Memory B cell (primary cell): Measurements from ENCODE around the gene HDHD3.
A peak's percentile ranks its signal among the peaks of the same experiment; 100 is the strongest.

Experiments
- ATAC-seq: fragments of 150-1000 bp; cut with Tn5 transposase; 2 replicates; pipeline ENCODE4 v1.10.0; 2021; ENCODE audit warnings: low read depth, mild to moderate bottlenecking, moderate library complexity
- DNase-seq, 2 donors: peaks; one replicate each; pipeline ENCODE4 v3.0.0; 2022; ENCODE audit warnings: low spot score in 2 of 2
- H3K27ac Mint-ChIP-seq: one replicate; pipeline ENCODE4 v1.8.0; 2022; ENCODE audit warnings: mild to moderate bottlenecking, moderate library complexity, mixed read lengths
- H3K27me3 Mint-ChIP-seq: one replicate; pipeline ENCODE4 v1.8.0; 2022; ENCODE audit warnings: mixed read lengths
- H3K36me3 Mint-ChIP-seq: one replicate; pipeline ENCODE4 v1.8.0; 2022; ENCODE audit warnings: mild to moderate bottlenecking, mixed read lengths
- H3K4me1 Mint-ChIP-seq: one replicate; pipeline ENCODE4 v1.8.0; 2022; ENCODE audit warnings: mixed read lengths
- H3K4me3 Mint-ChIP-seq: one replicate; pipeline ENCODE4 v1.8.0; 2022; ENCODE audit warnings: mild to moderate bottlenecking, moderate library complexity, mixed read lengths
- H3K9me3 Mint-ChIP-seq: one replicate; pipeline ENCODE4 v1.8.0; 2022; ENCODE audit warnings: mixed read lengths

The HDHD3 gene

DNA sequence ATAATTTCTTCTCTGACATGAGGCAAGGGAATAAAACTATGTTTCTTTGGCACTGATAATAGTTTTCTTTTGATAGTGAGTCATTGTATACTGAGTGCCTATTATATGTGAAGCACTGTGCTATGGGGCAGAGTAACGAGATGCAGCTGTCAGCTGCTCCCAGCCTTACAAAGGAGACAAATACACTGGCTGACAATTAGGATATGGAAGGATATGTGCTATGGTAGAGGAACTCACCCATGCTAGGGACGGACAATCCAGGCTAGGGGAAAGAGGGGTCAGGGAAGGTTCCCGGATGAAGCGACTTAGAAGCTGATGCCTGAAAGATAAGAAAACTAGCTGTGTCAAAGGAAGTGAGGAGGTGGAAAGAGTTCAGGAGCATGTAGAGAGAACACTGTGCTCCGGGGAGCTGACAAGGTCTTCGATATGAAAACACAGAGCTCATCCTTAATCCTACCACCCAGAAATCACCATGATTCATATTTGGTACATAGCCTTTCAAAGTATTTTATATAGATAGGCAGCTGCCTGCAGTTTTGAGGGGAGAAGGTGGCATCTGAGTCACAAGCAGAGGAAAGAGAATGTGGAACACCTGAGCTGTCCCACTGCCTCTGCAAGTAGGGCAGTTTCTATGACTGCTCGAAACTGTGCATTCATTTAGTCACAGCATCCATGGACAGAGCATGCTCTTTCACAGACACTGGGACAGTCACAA lies 15.3 kb downstream of the HDHD3 start:
- Mint-ChIP-seq H3K27me3 (peaks cover 5% of the 10 kb centered on the region), H3K4me1 (no peaks in the 10 kb centered on the region), H3K27ac (no peak overlapping the region), H3K36me3 (no peaks in the 10 kb centered on the region), H3K9me3 (no peaks in the 10 kb centered on the region), H3K4me3 (no peak overlapping the region)
- no peak for DNase-seq
- ATAC-seq, result no peak

DNA sequence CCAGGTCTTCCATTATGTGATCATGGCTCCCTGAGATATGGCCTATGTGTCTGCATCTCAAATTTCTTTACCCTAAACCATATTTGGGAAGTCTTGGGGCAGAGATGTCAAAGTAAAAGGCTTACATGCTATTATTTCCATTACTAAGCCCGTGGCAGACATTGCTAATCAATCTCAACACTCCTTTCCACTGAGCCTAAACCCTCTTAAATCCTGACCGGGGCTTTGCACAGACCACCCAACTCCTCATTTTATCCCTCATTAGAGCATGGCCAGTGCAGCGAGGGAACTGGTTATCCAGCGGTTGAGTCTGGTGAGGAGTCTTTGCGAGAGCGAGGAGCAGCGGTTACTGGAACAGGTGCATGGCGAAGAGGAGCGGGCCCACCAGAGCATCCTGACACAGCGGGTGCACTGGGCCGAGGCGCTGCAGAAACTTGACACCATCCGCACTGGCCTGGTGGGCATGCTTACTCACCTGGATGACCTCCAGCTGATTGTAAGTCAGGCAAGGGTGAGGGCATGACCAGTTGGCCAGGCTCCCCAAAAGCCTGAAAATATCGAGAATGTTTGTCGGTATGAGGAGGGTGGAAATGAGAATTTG lies 16.4 kb downstream of the HDHD3 start:
- DNase-seq (no peak), ATAC-seq (no peak)
- peaks cover 6% of the 10 kb centered on the region for H3K27me3 Mint-ChIP-seq
- no peaks in the 10 kb centered on the region for H3K36me3 Mint-ChIP-seq
- H3K4me1 Mint-ChIP-seq, result no peaks in the 10 kb centered on the region
- no peak overlapping the region for H3K27ac Mint-ChIP-seq
- H3K4me3 Mint-ChIP-seq, result no peak overlapping the region
- no peaks in the 10 kb centered on the region for H3K9me3 Mint-ChIP-seq

DNA sequence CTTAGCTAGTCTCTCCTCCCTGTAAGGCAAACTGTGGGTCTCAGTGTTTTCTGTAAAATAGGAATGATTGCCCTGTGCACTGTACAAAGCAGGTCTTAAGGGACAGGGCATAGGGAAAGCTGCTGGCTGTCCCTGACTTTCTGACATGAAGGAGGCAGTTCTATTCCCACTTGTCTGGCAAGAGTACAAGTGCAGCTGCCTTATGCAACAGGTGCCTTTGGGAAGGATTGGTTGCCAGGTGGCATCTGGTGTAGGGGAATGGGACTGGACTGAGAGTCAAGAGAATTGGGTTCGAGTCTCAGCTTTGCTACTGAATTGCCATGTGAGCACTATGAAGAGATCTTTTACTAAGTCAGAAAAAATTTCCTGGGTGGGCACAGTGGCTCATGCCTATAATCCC lies 17.4 kb downstream of the HDHD3 start:
- ATAC-seq (no peak), DNase-seq (no peak)
- Mint-ChIP-seq H3K36me3 (no peaks in the 10 kb centered on the region), H3K9me3 (no peaks in the 10 kb centered on the region), H3K27ac (no peak overlapping the region), H3K27me3 (peaks cover 6% of the 10 kb centered on the region), H3K4me3 (no peak overlapping the region), H3K4me1 (no peaks in the 10 kb centered on the region)

DNA sequence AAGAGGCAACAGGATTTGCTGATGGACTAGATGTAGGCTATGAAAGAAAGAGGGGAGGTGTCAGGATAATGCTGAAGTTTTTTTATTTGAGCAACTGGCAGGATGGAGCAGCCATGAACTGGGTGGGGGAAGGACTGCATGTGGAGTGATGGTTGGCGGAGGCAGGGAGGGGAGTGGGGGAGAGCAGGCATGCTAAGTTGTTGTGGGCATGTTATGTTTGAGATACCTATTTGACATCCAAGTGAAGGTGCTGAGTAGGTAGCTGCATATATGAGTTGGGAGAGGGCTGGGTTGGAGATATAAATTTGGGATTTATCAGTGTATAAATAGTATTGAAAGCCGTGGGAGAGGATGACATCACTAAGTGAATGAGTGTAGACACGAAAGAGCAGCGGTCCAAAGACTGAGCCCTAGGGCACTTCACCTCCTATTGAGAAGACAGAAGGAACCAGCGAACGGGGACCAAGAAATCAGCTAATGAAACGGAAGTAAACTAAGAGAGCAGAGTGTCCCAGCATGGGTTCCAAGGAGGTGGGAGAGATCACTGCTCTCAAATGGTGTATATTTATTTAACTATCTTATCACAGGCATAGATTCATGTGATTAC lies 20.0 kb downstream of the HDHD3 start:
- Mint-ChIP-seq H3K27ac (no peak overlapping the region), H3K4me1 (no peaks in the 10 kb centered on the region), H3K4me3 (no peak overlapping the region), H3K27me3 (peaks cover 14% of the 10 kb centered on the region), H3K9me3 (no peaks in the 10 kb centered on the region), H3K36me3 (no peaks in the 10 kb centered on the region)
- ATAC-seq (no peak), DNase-seq (no peak)

DNA sequence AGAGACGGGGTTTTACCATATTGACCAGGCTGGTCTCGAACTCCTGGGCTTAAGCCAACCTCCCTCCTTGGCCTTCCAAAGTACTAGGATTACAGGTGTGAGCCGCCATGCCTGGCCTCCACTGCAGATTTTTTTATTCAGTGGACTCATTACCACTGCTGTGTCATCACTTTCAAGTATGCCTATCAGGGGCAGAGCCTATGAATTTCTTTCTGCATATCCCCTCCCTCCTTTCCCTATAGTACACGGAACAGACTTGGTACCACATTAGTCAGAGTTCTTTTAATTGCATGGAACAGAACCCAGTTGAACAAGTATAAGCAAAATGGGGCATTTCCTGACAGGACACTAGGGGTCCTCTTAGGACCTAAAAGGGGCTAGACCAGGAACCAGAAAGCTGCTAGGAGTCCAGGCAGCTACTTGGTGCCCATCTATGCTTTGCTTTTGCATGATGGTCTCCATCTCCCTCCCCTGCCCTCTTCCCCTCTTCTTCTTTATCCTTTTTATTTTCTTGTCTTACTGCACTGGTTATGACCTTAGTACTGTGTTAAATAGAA lies 21.7 kb downstream of the HDHD3 start:
- Mint-ChIP-seq H3K36me3 (no peaks in the 10 kb centered on the region), H3K9me3 (no peaks in the 10 kb centered on the region), H3K27ac (no peak overlapping the region), H3K27me3 (peaks cover 20% of the 10 kb centered on the region), H3K4me3 (no peak overlapping the region), H3K4me1 (peaks cover 12% of the 10 kb centered on the region)
- ATAC-seq (no peak), DNase-seq (no peak)

DNA sequence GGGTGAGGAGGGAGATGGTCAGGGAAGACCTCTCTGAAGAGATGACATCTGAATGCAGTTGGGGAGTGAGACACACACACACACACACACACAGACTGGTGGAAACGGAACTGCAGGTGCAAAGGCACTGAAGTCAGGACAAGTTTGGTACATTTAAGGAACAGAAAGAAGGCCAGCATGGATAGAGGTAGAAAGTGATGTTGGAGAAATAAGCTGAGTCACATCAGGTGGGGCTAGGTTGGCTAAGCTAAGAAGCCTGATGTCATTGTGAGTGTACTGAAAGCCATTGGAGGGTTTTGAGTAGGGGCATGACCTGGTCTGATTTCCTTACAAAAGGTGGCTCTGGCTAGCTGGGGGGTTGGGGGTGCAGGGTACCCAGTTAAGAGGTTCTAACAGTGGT lies 24.4 kb downstream of the HDHD3 start:
- DNase-seq (no peak), ATAC-seq (no peak)
- H3K27ac Mint-ChIP-seq, result no peak overlapping the region
- no peaks in the 10 kb centered on the region for H3K36me3 Mint-ChIP-seq
- no peak overlapping the region for H3K4me3 Mint-ChIP-seq
- H3K4me1 Mint-ChIP-seq, result peaks cover 16% of the 10 kb centered on the region
- peaks cover 20% of the 10 kb centered on the region for H3K27me3 Mint-ChIP-seq
- no peaks in the 10 kb centered on the region for H3K9me3 Mint-ChIP-seq

- Mint-ChIP-seq H3K4me3 (no peak overlapping the region), H3K27ac (no peak overlapping the region), H3K27me3 (peaks cover 20% of the 10 kb centered on the region), H3K4me1 (peaks cover 16% of the 10 kb centered on the region), H3K36me3 (no peaks in the 10 kb centered on the region), H3K9me3 (no peaks in the 10 kb centered on the region)
- ATAC-seq, result no peak
- DNase-seq, result no peak
These were observed 24.8 kb downstream of the HDHD3 start for GRCh38 chr9:113352006-113352405.

- Mint-ChIP-seq H3K4me3 (peak overlapping the region; percentile 44), H3K27me3 (peaks cover 15% of the 10 kb centered on the region), H3K9me3 (no peaks in the 10 kb centered on the region), H3K36me3 (no peaks in the 10 kb centered on the region), H3K4me1 (peaks cover 16% of the 10 kb centered on the region), H3K27ac (no peak overlapping the region)
- DNase-seq (no peak), ATAC-seq (peak; percentile 49)
These were observed 25.8 kb downstream of the HDHD3 start for GRCh38 chr9:113350937-113351336.

DNA sequence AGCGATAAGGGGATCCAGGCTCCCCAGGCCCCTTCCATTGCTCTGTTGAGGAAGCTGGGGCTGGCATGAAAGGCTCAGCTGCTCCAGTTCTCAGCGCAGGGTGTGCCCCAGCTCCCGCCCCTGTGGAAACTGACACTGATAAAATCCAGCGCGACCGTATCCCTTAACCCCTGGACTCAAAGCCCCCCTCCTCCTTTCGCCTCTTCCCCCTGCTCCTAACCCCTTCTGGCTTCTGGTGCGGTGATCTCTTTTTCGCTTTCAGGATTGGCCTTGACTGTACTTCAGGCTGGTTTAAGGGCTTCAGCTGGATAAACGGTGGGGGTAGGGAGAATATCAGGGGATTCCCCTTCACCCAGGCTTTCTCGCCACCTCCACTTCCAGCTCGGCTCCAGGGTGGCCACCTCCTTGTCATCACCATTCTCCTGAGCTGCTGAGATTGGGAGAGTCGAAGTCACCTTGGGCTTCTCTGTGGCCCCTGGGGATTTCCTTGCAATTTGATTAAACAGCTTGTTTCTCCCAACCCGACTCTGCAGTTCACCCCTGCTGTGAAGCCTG lies 26.6 kb downstream of the HDHD3 start:
- Mint-ChIP-seq H3K9me3 (no peaks in the 10 kb centered on the region), H3K4me3 (peak overlapping the region; percentile 78), H3K36me3 (no peaks in the 10 kb centered on the region), H3K4me1 (peaks cover 16% of the 10 kb centered on the region), H3K27ac (no peak overlapping the region), H3K27me3 (peaks cover 15% of the 10 kb centered on the region)
- DNase-seq (no peak), ATAC-seq (no peak)

DNA sequence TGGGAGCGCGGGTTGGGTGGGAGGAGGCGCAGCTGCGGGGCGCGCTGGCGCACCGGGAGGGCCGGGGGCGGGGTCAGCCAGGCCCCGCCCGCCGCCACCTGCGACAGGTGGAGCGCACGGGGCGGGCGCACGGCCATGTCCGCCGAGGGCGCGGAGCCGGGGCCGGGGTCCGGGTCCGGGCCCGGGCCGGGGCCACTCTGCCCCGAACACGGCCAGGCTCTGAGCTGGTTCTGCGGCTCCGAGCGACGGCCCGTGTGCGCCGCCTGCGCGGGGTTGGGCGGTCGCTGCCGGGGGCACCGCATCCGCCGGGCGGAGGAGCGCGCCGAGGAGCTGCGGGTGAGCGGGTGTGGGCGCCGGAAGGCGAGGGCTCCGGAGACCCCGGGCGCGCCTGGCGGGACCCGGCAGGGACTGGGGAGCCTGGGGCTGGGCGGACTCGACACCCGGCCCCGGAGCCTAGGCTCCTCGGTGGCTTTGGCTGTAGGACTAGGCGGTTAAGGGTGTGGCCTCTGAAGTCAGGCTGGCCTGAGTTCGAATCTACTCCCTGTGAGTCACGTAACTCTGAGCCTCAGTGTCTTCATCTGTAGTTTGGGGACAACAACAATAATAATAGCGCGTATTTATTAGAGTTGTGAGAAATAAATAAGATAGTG lies 27.2 kb downstream of the HDHD3 start, which contains the start of gene BSPRY:
Gene BSPRY (plus strand): TSS at position 97 of the 650 bp plus-strand sequence. CDS start 39 bp downstream, at position 136.
- Mint-ChIP-seq H3K36me3 (no peaks in the 10 kb centered on the region), H3K9me3 (no peaks in the 10 kb centered on the region), H3K27me3 (peaks cover 15% of the 10 kb centered on the region), H3K27ac (no peak within 1 kb of the TSS), H3K4me1 (peaks cover 16% of the 10 kb centered on the region), H3K4me3 (peak within 1 kb of the TSS; percentile 83)
- DNase-seq, result peak; percentile 16 to 45
- peak; percentile 67 for ATAC-seq

DNA sequence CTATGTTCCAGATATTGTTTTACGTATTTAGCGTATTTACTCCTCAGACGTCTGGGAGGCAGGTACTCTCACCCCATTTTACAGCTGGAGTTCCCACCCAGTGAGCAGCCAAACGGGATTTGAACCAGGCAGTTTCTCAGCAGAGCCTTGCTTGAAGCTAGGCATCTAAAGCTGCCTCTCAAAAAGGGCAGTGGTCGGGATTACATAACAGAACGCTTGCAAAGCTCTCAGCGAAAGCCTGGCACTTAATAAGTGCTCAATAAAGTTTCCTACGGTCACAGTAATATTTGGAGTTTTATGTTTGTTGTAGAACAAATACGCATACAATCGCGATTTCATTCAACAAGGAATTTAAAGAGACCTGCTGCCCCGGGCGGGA lies 27.7 kb downstream of the HDHD3 start:
- no peak for ATAC-seq
- Mint-ChIP-seq H3K4me3 (peak overlapping the region; percentile 83), H3K4me1 (peaks cover 16% of the 10 kb centered on the region), H3K9me3 (no peaks in the 10 kb centered on the region), H3K36me3 (no peaks in the 10 kb centered on the region), H3K27ac (no peak overlapping the region), H3K27me3 (peaks cover 15% of the 10 kb centered on the region)
- DNase-seq, result no peak

GRCh38 chr9:113348437-113348836 lies 28.3 kb downstream of the HDHD3 start:
- H3K4me3 Mint-ChIP-seq, result peak overlapping the region; percentile 34
- H3K27me3 Mint-ChIP-seq, result peaks cover 15% of the 10 kb centered on the region
- H3K9me3 Mint-ChIP-seq, result no peaks in the 10 kb centered on the region
- ATAC-seq, result no peak
- H3K4me1 Mint-ChIP-seq, result peaks cover 16% of the 10 kb centered on the region
- no peak for DNase-seq
- H3K27ac Mint-ChIP-seq, result no peak overlapping the region
- H3K36me3 Mint-ChIP-seq, result no peaks in the 10 kb centered on the region

DNA sequence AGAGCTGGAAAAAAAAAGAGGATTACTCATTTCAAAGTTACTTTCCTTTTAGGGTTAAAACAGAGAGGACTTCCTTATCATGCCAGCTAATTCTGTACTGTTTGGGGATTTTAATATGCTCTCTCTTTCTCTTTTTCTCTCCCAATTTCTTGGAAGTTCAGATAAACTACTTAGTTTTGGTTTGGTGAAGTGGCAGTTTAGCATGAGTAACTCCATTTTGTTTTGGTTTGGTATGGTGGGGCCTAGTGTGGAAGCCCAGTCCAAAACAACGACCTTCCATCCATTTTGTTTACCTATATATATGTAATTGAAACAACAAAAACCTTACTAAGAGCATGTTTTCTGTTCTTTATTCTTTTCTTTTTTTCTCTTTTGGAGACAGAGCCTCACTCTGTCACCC lies 31.1 kb downstream of the HDHD3 start:
- Mint-ChIP-seq H3K4me3 (no peak overlapping the region), H3K36me3 (no peaks in the 10 kb centered on the region), H3K4me1 (peaks cover 8% of the 10 kb centered on the region), H3K27ac (no peak overlapping the region), H3K27me3 (no peaks in the 10 kb centered on the region), H3K9me3 (no peaks in the 10 kb centered on the region)
- DNase-seq (no peak), ATAC-seq (no peak)

DNA sequence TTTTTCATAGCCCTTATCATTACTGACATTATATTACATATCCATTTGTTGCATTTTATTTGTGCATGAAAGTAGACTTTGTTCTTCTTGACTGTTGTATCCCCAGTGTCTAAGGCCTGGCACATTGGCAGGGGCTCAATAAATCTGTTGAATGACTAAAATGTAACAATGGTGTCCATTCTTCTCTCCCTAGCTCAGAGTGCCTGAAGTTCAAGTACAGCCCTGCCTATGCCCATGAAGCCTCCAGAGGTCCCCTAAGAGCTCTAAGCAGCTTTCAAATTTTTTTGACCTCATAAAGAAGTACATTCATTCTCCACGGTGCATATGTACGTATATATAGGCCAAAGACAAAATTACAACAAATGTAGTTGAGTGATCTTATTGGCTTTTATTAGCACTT lies 31.6 kb downstream of the HDHD3 start:
- Mint-ChIP-seq H3K4me1 (peaks cover 9% of the 10 kb centered on the region), H3K27ac (no peak overlapping the region)
- no peak for ATAC-seq

More for the DNA sequence above, 31.6 kb downstream of the HDHD3 start:
- Mint-ChIP-seq H3K4me3 (no peak overlapping the region), H3K27me3 (no peaks in the 10 kb centered on the region), H3K36me3 (no peaks in the 10 kb centered on the region), H3K9me3 (no peaks in the 10 kb centered on the region)
- no peak for DNase-seq
